Esophagus muscularis mucosa (tissue), 4 donors: ENCODE data around the gene AMOTL1. TPM values are rescaled to one million over a fixed set of nuclear protein-coding genes. Genes with fewer than 3 reads are reported as not detected.

Source experiments
- DNase-seq: peaks from one replicate; pipeline ENCODE4 v3.0.0-alpha.2; 2017; ENCODE audit errors: extremely low spot score
- H3K27ac ChIP-seq, 4 donors: fragments of 200-600 bp; sonication (generic); replicated peaks in 1 of 4; 1 replicate in 3 of 4; 2 replicates in 1 of 4; pipeline ENCODE4 v1.5.1; 2016 to 2019; ENCODE audit warnings: mild to moderate bottlenecking in 1 of 4
- H3K27me3 ChIP-seq, 4 donors: fragments of 200-600 bp; sonication (generic); one replicate each; pipeline versions ENCODE4 v1.5.1 to v1.6.0; 2016 to 2019
- H3K36me3 ChIP-seq, 4 donors: fragments of 200-600 bp; sonication (generic); one replicate each; pipeline ENCODE4 v1.5.1; 2016 to 2019
- H3K4me1 ChIP-seq, 4 donors: fragments of 200-600 bp; sonication (generic); one replicate each; pipeline ENCODE4 v1.5.1; 2016 to 2019
- H3K4me3 ChIP-seq, 4 donors: fragments of 200-600 bp; sonication (generic); 1 replicate in 2 of 4; 2 replicates in 2 of 4; pipeline ENCODE4 v1.5.1; 2016 to 2019; ENCODE audit warnings: mild to moderate bottlenecking in 4 of 4, moderate library complexity in 1 of 4
- H3K9me3 ChIP-seq, 4 donors: fragments of 200-600 bp; sonication (generic); 1 replicate in 3 of 4; 2 replicates in 1 of 4; pipeline ENCODE4 v1.5.1; 2016 to 2019
- CTCF ChIP-seq, 3 experiments: fragments of 200-600 bp in 2 of 3; fragments of 450-650 bp in 1 of 3; sonication (generic) in 2 of 3; IDR thresholded peaks; one replicate each; pipeline ENCODE4 v1.5.1; 2017 to 2019; ENCODE audit warnings: antibody characterized with exemption in 3 of 3, mild to moderate bottlenecking in 2 of 3, moderate library complexity in 1 of 3
- EP300 ChIP-seq: sonication (generic); formaldehyde crosslinking; IDR thresholded peaks from one replicate; pipeline ENCODE4 v1.6.1; 2017; ENCODE audit warnings: antibody characterized with exemption
- POLR2A ChIP-seq: fragments of 450-650 bp; IDR thresholded peaks from one replicate; pipeline ENCODE4 v1.6.1; 2017; ENCODE audit warnings: antibody characterized with exemption, moderate library complexity, mild to moderate bottlenecking, low read depth
- POLR2AphosphoS5 ChIP-seq, 2 donors: sonication (generic); formaldehyde crosslinking; IDR thresholded peaks; one replicate each; pipeline ENCODE4 v1.6.1; 2017; ENCODE audit warnings: antibody characterized with exemption in 2 of 2
- whole genome bisulfite sequencing: methylation state at CpG from one replicate; pipeline ENCODE4 v1.1.5; 2018; 5-methylcytosine and 5-hydroxymethylcytosine counted together
- intact Hi-C: fragments of 100-400 bp; cut with DNase I; formaldehyde crosslinking; loops from one replicate; pipeline ENCODE4 v1.15.1; 2023
- total RNA-seq, 4 donors: library from RNA; depleted of rRNA; stranded (reverse); fragments of >200 nt; gene quantifications; one replicate each; pipeline versions ENCODE4 v1.1.0 to v1.2.1, GENCODE V29; 2016

The AMOTL1 gene
- total RNA-seq, 4 donors from 2014 or later, result 172 to 259 (median 182) TPM

- Histone ChIP-seq H3K27me3 (no peaks in the 10 kb centered on the region), H3K4me1 (peaks cover 0 to 7% (median 2%) of the 10 kb centered on the region in 4 donors), H3K36me3 (peaks cover 0 to 22% (median 0%) of the 10 kb centered on the region in 4 donors), H3K9me3 (peaks cover 0 to 20% (median 9%) of the 10 kb centered on the region in 4 donors), H3K27ac (peak overlapping the region in 3 of 4 donors; percentile 42 to 47 (median 43)), H3K4me3 (no peak overlapping the region)
- no peak for DNase-seq
- TF ChIP-seq EP300, result no peak
- no peak for TF ChIP-seq CTCF (IDR thresholded peaks at IDR 0.05)
- no peak for TF ChIP-seq POLR2AphosphoS5 (IDR thresholded peaks at IDR 0.05)
- TF ChIP-seq POLR2A, result no peak
- WGBS, result 73% methylated on average over 2 of the region's 2 CpGs
- intact Hi-C loops, result loop anchor here (5.0 to 10.0 kb wide), 2 partner anchors 274 to 371 kb away; no protein-coding TSS in a partner anchor
These were observed 127.8 kb downstream of the AMOTL1 start for GRCh38 chr11:94895971-94896370.

- Histone ChIP-seq H3K9me3 (peaks cover 0 to 20% (median 9%) of the 10 kb centered on the region in 4 donors), H3K27ac (peak overlapping the region in 1 of 4 donors; percentile 34), H3K36me3 (peaks cover 0 to 22% (median 0%) of the 10 kb centered on the region in 4 donors), H3K4me3 (no peak overlapping the region), H3K27me3 (no peaks in the 10 kb centered on the region), H3K4me1 (peaks cover 0 to 7% (median 2%) of the 10 kb centered on the region in 4 donors)
- intact Hi-C loops, result loop anchor here (5.0 to 10.0 kb wide), 2 partner anchors 275 to 373 kb away; no protein-coding TSS in a partner anchor
- 0% methylated on average over 1 of the region's 1 CpG for WGBS
- peak; percentile 93 for DNase-seq
- TF ChIP-seq POLR2A, result no peak
- no peak for TF ChIP-seq POLR2AphosphoS5 (IDR thresholded peaks at IDR 0.05)
- TF ChIP-seq CTCF (IDR thresholded peaks at IDR 0.05), result peak; percentile 82 to 93 (median 83)
These were observed 129.2 kb downstream of the AMOTL1 start for GRCh38 chr11:94897330-94897768.

- H3K4me1 ChIP-seq, result no peaks in the 10 kb centered on the region
- peaks cover 0 to 4% (median 0%) of the 10 kb centered on the region in 4 donors for H3K36me3 ChIP-seq
- intact Hi-C loops, result no loop called here
- WGBS, result 47% methylated on average over 2 of the region's 2 CpGs
- no peak for DNase-seq
- TF ChIP-seq POLR2A, result no peak
- no peak for TF ChIP-seq CTCF (IDR thresholded peaks at IDR 0.05)
- no peak for TF ChIP-seq POLR2AphosphoS5 (IDR thresholded peaks at IDR 0.05)
- TF ChIP-seq EP300, result no peak
- H3K9me3 ChIP-seq, result no peaks in the 10 kb centered on the region
- no peak overlapping the region for H3K4me3 ChIP-seq
- no peaks in the 10 kb centered on the region for H3K27me3 ChIP-seq
- no peak overlapping the region for H3K27ac ChIP-seq
These were observed 139.1 kb downstream of the AMOTL1 start for GRCh38 chr11:94907226-94907625.

DNA sequence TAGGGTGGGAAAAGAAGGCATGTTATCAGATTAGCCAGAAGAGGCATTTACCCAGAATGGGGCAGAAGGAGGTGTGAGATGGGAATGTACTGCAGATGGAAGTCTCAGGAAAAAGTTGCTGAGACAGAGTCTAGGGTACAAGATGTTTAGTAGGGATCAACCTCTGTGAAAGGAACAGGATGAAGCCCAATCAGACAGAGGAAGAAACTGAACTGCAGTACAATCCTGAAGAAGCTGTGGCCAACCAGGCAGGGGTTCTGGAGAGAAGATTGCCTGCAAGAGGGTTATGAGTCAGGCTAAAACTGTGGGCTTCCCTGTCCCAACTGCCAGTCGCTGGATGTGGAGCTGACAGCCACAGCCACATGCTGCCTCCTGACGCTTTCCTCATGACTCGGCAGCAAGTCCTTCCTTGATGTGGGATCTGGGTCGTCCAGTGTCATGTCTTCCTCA is 141.2 kb downstream of the AMOTL1 start:
- TF ChIP-seq EP300 (no peak), POLR2A (no peak), CTCF (IDR thresholded peaks at IDR 0.05) (no peak), POLR2AphosphoS5 (IDR thresholded peaks at IDR 0.05) (no peak)
- 87% methylated on average over 3 of the region's 4 CpGs for WGBS
- no peak for DNase-seq
- no peaks in the 10 kb centered on the region for H3K27me3 ChIP-seq
- no peaks in the 10 kb centered on the region for H3K9me3 ChIP-seq
- peaks cover 0 to 10% (median 2%) of the 10 kb centered on the region in 4 donors for H3K36me3 ChIP-seq
- intact Hi-C loops, result no loop called here
- no peak overlapping the region for H3K27ac ChIP-seq
- H3K4me3 ChIP-seq, result no peak overlapping the region
- no peaks in the 10 kb centered on the region for H3K4me1 ChIP-seq

DNA sequence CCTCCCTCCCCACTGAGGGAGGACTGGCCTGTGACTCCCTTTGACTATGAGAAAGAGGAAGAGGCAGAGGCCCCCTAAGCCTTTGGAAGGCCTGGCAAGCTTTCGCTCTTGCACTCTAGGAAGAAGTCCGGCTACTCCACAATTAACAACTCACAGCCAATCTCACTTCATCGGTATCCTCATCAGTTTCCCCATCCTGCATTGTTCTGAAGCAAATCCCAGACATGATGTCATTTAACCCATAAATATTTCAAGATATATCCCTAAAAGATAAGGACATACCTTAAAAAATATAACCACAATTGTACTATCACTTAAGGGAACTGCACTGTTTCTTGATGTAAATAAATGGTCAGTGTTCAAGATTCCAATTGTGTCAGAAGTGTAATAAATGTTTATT is 142.1 kb downstream of the AMOTL1 start:
- no peak overlapping the region for H3K27ac ChIP-seq

More for the DNA sequence above, 142.1 kb downstream of the AMOTL1 start:
- no peak for TF ChIP-seq POLR2AphosphoS5 (IDR thresholded peaks at IDR 0.05)
- TF ChIP-seq POLR2A, result no peak
- TF ChIP-seq EP300, result no peak
- TF ChIP-seq CTCF (IDR thresholded peaks at IDR 0.05), result no peak
- WGBS, result 90% methylated on average over 3 of the region's 3 CpGs
- intact Hi-C loops, result no loop called here
- Histone ChIP-seq H3K9me3 (no peaks in the 10 kb centered on the region), H3K36me3 (peaks cover 0 to 10% (median 2%) of the 10 kb centered on the region in 4 donors), H3K4me3 (no peak overlapping the region), H3K4me1 (no peaks in the 10 kb centered on the region), H3K27me3 (no peaks in the 10 kb centered on the region)
- no peak for DNase-seq
